ENCODE results near the gene NFATC2. TPM values are rescaled to one million over a fixed set of nuclear protein-coding genes. Genes with fewer than 3 reads are reported as not detected.

NFATC2 gene
- total and polyA plus RNA-seq, 2 of the 8 experiments (the other 6 are each of a cell fraction or from before 2014, with no cell fraction given): 0.27 to 0.91 TPM

DNA sequence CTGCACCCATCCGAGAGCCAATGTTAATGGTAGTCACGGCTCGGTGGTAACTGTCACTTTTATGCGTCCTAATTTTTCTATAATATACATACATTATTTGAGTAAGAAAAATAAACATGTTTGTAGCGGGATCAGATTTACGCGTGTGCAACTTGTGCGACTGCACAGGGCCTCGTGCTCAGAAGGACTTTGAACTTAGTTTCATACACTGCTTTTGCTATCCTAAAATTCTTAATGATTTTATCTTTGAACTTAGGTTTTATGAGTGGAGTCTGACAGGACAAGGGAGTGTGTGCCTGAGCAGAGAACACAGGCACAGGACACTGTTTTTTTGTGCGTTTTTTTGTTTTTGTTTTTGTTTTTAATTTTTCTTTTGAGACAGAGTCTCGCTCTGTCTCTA, 189.7 kb downstream of the NFATC2 start:
- H3K14ac ChIP-seq (ENCODE audit: insufficient read length): no peak overlapping the region
- no peaks in the 10 kb centered on the region for H3K79me2 ChIP-seq (ENCODE audit: control insufficient read depth in 1 of 2, insufficient read depth in 2 of 2, low read length in 2 of 2)
- no peak overlapping the region for H3K4ac ChIP-seq (replicated peaks; ENCODE audit: insufficient read length, low read depth, low read length)
- no peak overlapping the region for H2AFZ ChIP-seq (ENCODE audit: low read length)
- DNase-seq (ENCODE audit: low read depth in 1 of 2, low spot score in 2 of 2) (no peak), FAIRE-seq (no peak)
- CTCF ChIA-PET (ENCODE audit: partially characterized antibody): interaction anchor here (2.2 kb wide), 1 partner anchor 364 kb away, joined by 8 read pairs; no protein-coding TSS in a partner anchor
- no peaks in the 10 kb centered on the region for H3K27me3 ChIP-seq (replicated peaks in 1 of 4; ENCODE audit: control insufficient read depth in 3 of 4, extremely low read depth in 1 of 4, insufficient read depth in 3 of 4, low read length in 3 of 4)
- peaks cover 2% of the 10 kb centered on the region; the same call in 1 of the 2 replicates for H3K23me2 ChIP-seq (ENCODE audit: low read depth, low read length)
- H2BK120ac ChIP-seq (replicated peaks; ENCODE audit: low read depth, low read length): no peak overlapping the region
- H3K18ac ChIP-seq (ENCODE audit: extremely low read depth, low read length): no peak overlapping the region
- no peak overlapping the region for H2BK20ac ChIP-seq (ENCODE audit: low read length)
- H4K5ac ChIP-seq (ENCODE audit: insufficient read length, low read depth, low read length): no peak overlapping the region
- H3K23ac ChIP-seq (ENCODE audit: insufficient read length): no peak overlapping the region
- no peak overlapping the region for H3K27ac ChIP-seq (ENCODE audit: low read depth, low read length)
- H2BK15ac ChIP-seq (ENCODE audit: low read length): no peak overlapping the region
- no peaks in the 10 kb centered on the region for H3K36me3 ChIP-seq (ENCODE audit: control insufficient read depth in 2 of 4, insufficient read depth in 4 of 4, low read length in 3 of 4)
- H4K91ac ChIP-seq (replicated peaks; ENCODE audit: insufficient read length, low read length): no peak overlapping the region
- H3K9me3 ChIP-seq (ENCODE audit: insufficient read depth in 2 of 2, low read depth in 1 of 2, low read length in 1 of 2): peaks cover 4 to 6% of the 10 kb centered on the region in 2 experiments; a peak in 1 of 4 replicates
- H3K56ac ChIP-seq (replicated peaks; ENCODE audit: insufficient read length, low read depth, low read length): no peak overlapping the region
- 92% methylated on average over 11 of the region's 11 CpGs; no CpG with 5 or more reads in 1 of the 2 experiments for WGBS, 2 experiments (ENCODE audit: extremely low coverage in 1 of 2, insufficient coverage in 1 of 2, insufficient read length in 1 of 2, insufficient replicate concordance in 2 of 2, low coverage in 1 of 2, low lambda C conversion rate in 2 of 2, missing lambda C conversion rate in 1 of 2)
- H3K4me1 ChIP-seq (replicated peaks in 1 of 4; ENCODE audit: control insufficient read depth in 3 of 4, insufficient read depth in 4 of 4, low read length in 3 of 4): no peaks in the 10 kb centered on the region
- no peak overlapping the region for H2BK5ac ChIP-seq (ENCODE audit: low read depth, low read length)
- H4K20me1 ChIP-seq (replicated peaks in 1 of 2; ENCODE audit: control insufficient read depth in 1 of 2, insufficient read depth in 2 of 2, low read length in 2 of 2): no peaks in the 10 kb centered on the region
- H3K9ac ChIP-seq (replicated peaks in 1 of 4; ENCODE audit: extremely low read depth in 1 of 4, low read depth in 3 of 4, low read length in 3 of 4): no peak overlapping the region
- H3K4me3 ChIP-seq (ENCODE audit: extremely low read depth in 1 of 4, insufficient read depth in 2 of 4, low read depth in 3 of 4, low read length in 4 of 4): no peak overlapping the region
- no peaks in the 10 kb centered on the region for H3K79me1 ChIP-seq (ENCODE audit: low read depth, low read length)
- no peak overlapping the region for H3K4me2 ChIP-seq (ENCODE audit: insufficient read depth in 1 of 2, low read depth in 2 of 2, low read length in 2 of 2)
- POLR2A ChIA-PET (ENCODE audit: partially characterized antibody): no interaction called here
- H2AK5ac ChIP-seq (ENCODE audit: low read depth, low read length): no peak overlapping the region
- no peak overlapping the region for H4K8ac ChIP-seq (ENCODE audit: extremely low read depth, insufficient read depth, low read length)
- H2BK12ac ChIP-seq (ENCODE audit: low read depth, low read length): no peak overlapping the region
- TF ChIP-seq SIN3A (conservative IDR thresholded peaks at IDR 0.05 in 1 of 2, IDR thresholded peaks at IDR 0.05 in 1 of 2; ENCODE audit: low read depth in 1 of 2, low read length in 2 of 2): no peak
